Prostate gland (tissue), 2 donors: ENCODE measurements around the gene NRF1. TPM values are rescaled to one million over a fixed set of nuclear protein-coding genes. Genes with fewer than 3 reads are reported as not detected.

Experiments
- DNase-seq: peaks from one replicate; pipeline ENCODE4 v3.0.0-alpha.2; 2019; ENCODE audit warnings: low spot score
- H3K27ac ChIP-seq, 2 donors: fragments of 200-600 bp; sonication (generic); 2 replicates each; pipeline ENCODE4 v1.5.1; 2017 to 2019
- H3K27me3 ChIP-seq: fragments of 200-600 bp; sonication (generic); replicated peaks from 2 replicates; pipeline ENCODE4 v1.5.1; 2019; ENCODE audit not compliant: insufficient read depth
- H3K36me3 ChIP-seq, 2 donors: fragments of 200-600 bp; sonication (generic); 1 replicate in 1 of 2; 2 replicates in 1 of 2; pipeline versions ENCODE4 v1.5.1 to v1.8.1; 2017 to 2019
- H3K4me1 ChIP-seq: fragments of 200-600 bp; sonication (generic); replicated peaks from 2 replicates; pipeline ENCODE4 v1.5.1; 2019
- H3K4me3 ChIP-seq, 2 donors: fragments of 200-600 bp; sonication (generic); 2 replicates each; pipeline ENCODE4 v1.5.1; 2017 to 2019
- H3K9me3 ChIP-seq: fragments of 200-600 bp; sonication (generic); 2 replicates; pipeline ENCODE4 v1.5.1; 2017
- POLR2A ChIP-seq: fragments of 450-650 bp; IDR thresholded peaks from one replicate; pipeline ENCODE4 v1.6.1; 2016; ENCODE audit warnings: antibody characterized with exemption, mild to moderate bottlenecking
- POLR2AphosphoS5 ChIP-seq: sonication (generic); formaldehyde crosslinking; IDR thresholded peaks from one replicate; pipeline ENCODE4 v1.6.1; 2017; ENCODE audit warnings: antibody characterized with exemption
- WGBS: methylation state at CpG from one replicate; pipeline ENCODE4 v1.1.5; 2018; 5-methylcytosine and 5-hydroxymethylcytosine counted together
- intact Hi-C: fragments of 100-400 bp; cut with DNase I; formaldehyde crosslinking; loops from one replicate; pipeline ENCODE4 v1.14.2; 2022
- total RNA-seq, 2 donors: library from RNA; depleted of rRNA; stranded (reverse); fragments of >200 nt; gene quantifications; one replicate each; pipeline ENCODE4 v1.1.0, GENCODE V29; 2016
- TF ChIP-seq, protein P1 (sequence below), 4 experiments: fragments of 200-600 bp in 2 of 4; fragments of 450-650 bp in 2 of 4; sonication (generic) in 2 of 4; IDR thresholded peaks; 1 replicate in 3 of 4; 2 replicates in 1 of 4; pipeline ENCODE4 v1.5.1; 2016 to 2019; ENCODE audit warnings: antibody characterized with exemption in 4 of 4, mild to moderate bottlenecking in 2 of 4, moderate library complexity in 2 of 4

NRF1 gene
- total RNA-seq, 2 donors from 2014 or later, result 22.3 to 27.0 TPM

DNA sequence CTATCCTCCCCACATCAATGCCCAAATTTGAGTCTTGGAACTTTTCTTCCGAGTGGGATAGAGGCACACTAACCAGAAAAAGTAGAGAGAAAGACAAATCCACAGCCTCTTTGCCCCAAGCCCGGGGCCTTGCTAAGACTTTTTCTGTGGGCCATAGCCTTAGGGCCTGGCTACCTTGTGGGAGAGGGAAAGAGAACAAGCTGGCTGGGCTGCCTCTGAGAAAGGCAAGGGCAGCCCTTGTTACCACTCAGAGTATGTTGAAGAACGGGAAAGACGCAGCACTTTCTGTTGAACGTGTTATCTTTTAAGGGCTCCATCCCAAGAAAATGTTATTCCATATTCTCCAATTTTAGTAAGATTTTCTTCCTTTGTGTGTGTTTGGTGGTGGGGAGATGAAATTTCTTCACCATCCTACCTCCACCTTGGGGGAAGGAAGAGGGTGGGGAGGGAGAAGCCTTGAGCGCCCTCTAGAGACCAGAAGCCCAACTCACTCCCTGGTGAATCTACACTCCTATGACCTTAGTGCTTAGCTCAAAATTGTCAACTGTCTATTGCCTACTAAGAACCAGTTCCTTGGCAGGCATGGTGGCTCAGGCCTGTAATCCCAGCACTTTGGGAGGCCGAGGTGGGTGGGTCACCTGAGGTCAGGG, 3.9 kb upstream of the NRF1 start:
- intact Hi-C loops, result no loop called here
- no peaks in the 10 kb centered on the region for H3K27me3 ChIP-seq
- WGBS, result 74% methylated on average over 7 of the region's 7 CpGs
- H3K9me3 ChIP-seq, result no peaks in the 10 kb centered on the region
- no peaks in the 10 kb centered on the region for H3K36me3 ChIP-seq
- H3K4me3 ChIP-seq, result no peak overlapping the region
- DNase-seq, result no peak
- TF ChIP-seq POLR2AphosphoS5 (no peak), POLR2A (no peak)
- TF ChIP-seq, protein P1, sequence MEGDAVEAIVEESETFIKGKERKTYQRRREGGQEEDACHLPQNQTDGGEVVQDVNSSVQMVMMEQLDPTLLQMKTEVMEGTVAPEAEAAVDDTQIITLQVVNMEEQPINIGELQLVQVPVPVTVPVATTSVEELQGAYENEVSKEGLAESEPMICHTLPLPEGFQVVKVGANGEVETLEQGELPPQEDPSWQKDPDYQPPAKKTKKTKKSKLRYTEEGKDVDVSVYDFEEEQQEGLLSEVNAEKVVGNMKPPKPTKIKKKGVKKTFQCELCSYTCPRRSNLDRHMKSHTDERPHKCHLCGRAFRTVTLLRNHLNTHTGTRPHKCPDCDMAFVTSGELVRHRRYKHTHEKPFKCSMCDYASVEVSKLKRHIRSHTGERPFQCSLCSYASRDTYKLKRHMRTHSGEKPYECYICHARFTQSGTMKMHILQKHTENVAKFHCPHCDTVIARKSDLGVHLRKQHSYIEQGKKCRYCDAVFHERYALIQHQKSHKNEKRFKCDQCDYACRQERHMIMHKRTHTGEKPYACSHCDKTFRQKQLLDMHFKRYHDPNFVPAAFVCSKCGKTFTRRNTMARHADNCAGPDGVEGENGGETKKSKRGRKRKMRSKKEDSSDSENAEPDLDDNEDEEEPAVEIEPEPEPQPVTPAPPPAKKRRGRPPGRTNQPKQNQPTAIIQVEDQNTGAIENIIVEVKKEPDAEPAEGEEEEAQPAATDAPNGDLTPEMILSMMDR (IDR thresholded peaks at IDR 0.05), result no peak
- H3K27ac ChIP-seq, result no peak overlapping the region
- no peaks in the 10 kb centered on the region for H3K4me1 ChIP-seq

DNA sequence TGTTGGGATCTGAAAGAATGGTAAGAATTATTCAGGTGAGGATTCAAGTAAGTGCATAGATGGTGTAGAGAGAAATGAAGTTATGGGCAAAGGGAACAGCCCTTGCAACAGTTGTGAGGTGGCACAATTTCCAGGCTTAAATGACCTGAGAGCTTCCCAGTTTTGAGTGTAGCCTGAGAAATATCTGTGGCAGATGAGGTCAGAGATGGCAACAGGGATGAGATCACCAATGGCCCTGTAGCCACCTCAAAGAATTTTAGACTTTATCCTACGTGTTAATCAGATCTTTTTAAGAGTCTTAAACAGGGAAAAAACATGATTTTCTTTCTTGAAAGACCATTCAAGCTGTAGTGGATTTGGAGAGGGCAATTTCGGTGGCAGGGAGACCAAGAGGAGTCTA, 1.9 kb upstream of the NRF1 start:
- Histone ChIP-seq H3K9me3 (no peaks in the 10 kb centered on the region), H3K4me3 (no peak overlapping the region), H3K36me3 (no peaks in the 10 kb centered on the region), H3K27ac (no peak overlapping the region), H3K27me3 (no peaks in the 10 kb centered on the region), H3K4me1 (peaks cover 7% of the 10 kb centered on the region)
- 87% methylated on average over 2 of the region's 2 CpGs for WGBS
- no peak for DNase-seq
- intact Hi-C loops, result loop anchor here (5.0 kb wide), 1 partner anchor 218 kb away; no protein-coding TSS in a partner anchor
- TF ChIP-seq POLR2AphosphoS5, result no peak
- TF ChIP-seq, protein P1 (IDR thresholded peaks at IDR 0.05), result no peak
- no peak for TF ChIP-seq POLR2A

DNA sequence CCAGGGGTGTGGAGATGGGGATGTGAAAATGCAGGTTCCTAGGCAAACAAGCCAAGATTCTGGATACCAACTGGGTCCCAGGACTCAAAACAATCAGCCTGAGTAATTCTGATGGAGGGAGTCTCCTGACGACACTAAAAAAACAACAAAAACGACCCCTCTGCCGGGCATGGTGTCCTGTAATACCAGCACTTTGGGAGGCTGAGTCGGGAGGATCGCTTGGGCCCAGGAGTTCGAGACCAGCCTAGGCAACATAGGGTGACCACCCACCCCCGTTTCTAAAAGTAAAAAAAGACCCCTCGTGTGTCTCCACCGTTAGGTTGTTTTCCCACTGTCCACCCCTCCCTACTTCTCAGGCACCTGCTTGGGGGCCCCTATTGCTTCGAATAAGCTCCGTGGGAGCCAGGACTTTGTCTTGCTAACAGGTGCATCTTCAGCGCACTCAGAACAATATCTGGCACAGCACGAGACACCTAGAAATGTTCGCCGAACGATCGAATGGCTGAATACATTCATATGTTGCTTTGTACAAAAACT, 743 bp upstream of the NRF1 start:
- Histone ChIP-seq H3K4me3 (peak overlapping the region; percentile 72 to 79), H3K36me3 (no peaks in the 10 kb centered on the region), H3K9me3 (no peaks in the 10 kb centered on the region), H3K27me3 (no peaks in the 10 kb centered on the region), H3K4me1 (peaks cover 7% of the 10 kb centered on the region), H3K27ac (peak overlapping the region; percentile 92)
- intact Hi-C loops, result loop anchor here (5.0 kb wide), 1 partner anchor 217 kb away; no protein-coding TSS in a partner anchor
- 8% methylated on average over 17 of the region's 17 CpGs for WGBS
- no peak for DNase-seq
- TF ChIP-seq POLR2A (no peak), POLR2AphosphoS5 (no peak)
- TF ChIP-seq, protein P1 (IDR thresholded peaks at IDR 0.05), result no peak

DNA sequence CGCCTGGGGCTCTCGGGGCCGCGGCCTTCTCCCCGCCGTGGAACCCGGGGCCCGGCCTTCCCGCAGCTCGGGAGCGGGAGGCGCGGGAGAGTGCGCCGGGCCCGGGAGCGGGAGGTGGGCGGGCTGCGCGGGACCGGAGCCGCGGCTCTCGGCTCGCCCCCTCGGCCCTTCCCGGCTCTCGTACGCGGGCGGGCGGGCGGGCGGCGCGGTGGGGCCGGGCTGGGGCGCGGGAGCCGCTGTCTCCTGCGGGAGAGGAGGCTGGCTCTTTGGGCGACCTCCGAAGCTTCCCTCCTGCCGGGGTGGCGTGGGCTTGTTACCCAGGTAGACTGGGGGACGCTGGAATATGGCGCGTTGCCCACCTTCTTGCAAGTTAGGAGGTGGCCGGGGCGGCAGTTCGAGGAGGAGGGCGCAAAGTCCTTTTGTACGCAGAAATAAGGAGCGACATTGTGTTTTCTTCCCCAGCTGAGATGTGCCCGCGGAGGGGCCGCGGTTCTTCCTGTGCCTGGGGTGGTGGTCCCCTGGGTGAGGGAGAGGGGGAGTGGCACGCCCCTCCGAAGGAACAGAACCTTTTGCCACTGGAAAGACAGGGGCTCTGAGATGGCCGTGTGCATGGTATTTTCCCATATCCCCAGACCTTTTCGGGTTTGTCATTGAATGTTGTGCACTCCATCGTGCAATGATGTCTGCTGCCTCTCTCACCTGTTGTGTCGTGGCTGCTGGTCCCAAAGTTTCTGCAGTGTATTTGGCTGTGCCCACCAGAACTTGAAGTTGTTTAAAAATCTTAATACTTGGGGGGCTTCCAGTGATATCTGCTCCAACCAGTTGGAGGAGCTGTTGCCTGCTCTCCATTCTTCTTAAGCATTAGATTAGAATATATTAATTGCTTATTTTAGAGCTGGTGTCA, 844 bp downstream of the NRF1 start:
- peak; percentile 57 for DNase-seq
- intact Hi-C loops, result loop anchor here (5.0 kb wide), 1 partner anchor 215 kb away; no protein-coding TSS in a partner anchor
- Histone ChIP-seq H3K27me3 (no peaks in the 10 kb centered on the region), H3K9me3 (no peaks in the 10 kb centered on the region), H3K4me1 (peaks cover 7% of the 10 kb centered on the region), H3K27ac (peak overlapping the region; percentile 92), H3K36me3 (no peaks in the 10 kb centered on the region), H3K4me3 (peak overlapping the region; percentile 72 to 79)
- under 1% methylated on average over 50 of the region's 64 CpGs for WGBS
- TF ChIP-seq POLR2A (no peak), POLR2AphosphoS5 (peak; percentile 12)
- TF ChIP-seq, protein P1 (IDR thresholded peaks at IDR 0.05), result peak in 3 of 4 experiments; percentile 18 to 58 (median 52)
